Transverse colon (tissue), 4 donors: ENCODE measurements around the gene KAZN.

Experiments used
- CTCF ChIP-seq, 5 experiments: fragments of 200-600 bp in 3 of 5; fragments of 450-650 bp in 2 of 5; sonication (generic) in 3 of 5; IDR thresholded peaks; 1 replicate in 2 of 5; 2 replicates in 3 of 5; pipeline ENCODE4 v1.5.1; 2016 to 2017; ENCODE audit warnings: antibody characterized with exemption in 5 of 5, inconsistent platforms in 3 of 5, mild to moderate bottlenecking in 2 of 5, moderate library complexity in 1 of 5
- POLR2AphosphoS5 ChIP-seq, 3 donors: sonication (generic); formaldehyde crosslinking; IDR thresholded peaks; one replicate each; pipeline ENCODE4 v1.6.1; 2016; ENCODE audit warnings: antibody characterized with exemption in 3 of 3

GRCh38 chr1:14777516-14778506 lies 179.3 kb downstream of the KAZN start:
- no peak for TF ChIP-seq CTCF (IDR thresholded peaks at IDR 0.05)
- no peak for TF ChIP-seq POLR2AphosphoS5 (IDR thresholded peaks at IDR 0.05)
